ENCODE results near the gene RABGGTA. TPM values are rescaled to one million over a fixed set of nuclear protein-coding genes. Genes with fewer than 3 reads are reported as not detected.

Gene RABGGTA
- total RNA-seq, 2 experiments from 2014 or later = 24.3 to 27.3 TPM

GRCh38 chr14:24293525-24293924, 22.1 kb upstream of the RABGGTA start:
- Histone ChIP-seq H3K79me2 (ENCODE audit: insufficient read depth, low read depth, low read length) (no peaks in the 10 kb centered on the region), H3K4me1 (ENCODE audit: insufficient read depth, low read length, poor library complexity, severe bottlenecking) (peaks cover 10% of the 10 kb centered on the region), H3K4me3 (ENCODE audit: low read depth, low read length, poor library complexity, severe bottlenecking) (no peak overlapping the region), H3K9me2 (ENCODE audit: insufficient read depth, low read length) (no peaks in the 10 kb centered on the region), H3K4me2 (ENCODE audit: low read length) (no peak overlapping the region), H4K20me1 (ENCODE audit: insufficient read depth, low read length) (no peaks in the 10 kb centered on the region), H3K27ac (ENCODE audit: low read depth, low read length, poor library complexity, severe bottlenecking) (no peak overlapping the region), H3K36me3 (ENCODE audit: insufficient read depth, low read length) (peaks cover 34% of the 10 kb centered on the region), H3K9me3 (ENCODE audit: low read length) (no peaks in the 10 kb centered on the region), H2AFZ (ENCODE audit: low read length) (no peak overlapping the region)
- ChIA-PET POLR2A (interaction anchor here (1.2 kb wide), 1 partner anchor 51 kb away, joined by 7 read pairs; the partner anchor contains the start of gene TINF2), CTCF (ENCODE audit: unreplicated experiment) (interaction anchor here (1.1 kb wide), 1 partner anchor 61 kb away, joined by 3 read pairs; the partner anchor contains the start of gene GMPR2)
- intact Hi-C loops (cut with micrococcal nuclease; ENCODE audit: unreplicated experiment) = no loop called here
- no peak for TF ChIP-seq EZH2phosphoT487 (IDR thresholded peaks at IDR 0.05; ENCODE audit: borderline replicate concordance, low read depth, low read length)
- TF ChIP-seq, protein P1, sequence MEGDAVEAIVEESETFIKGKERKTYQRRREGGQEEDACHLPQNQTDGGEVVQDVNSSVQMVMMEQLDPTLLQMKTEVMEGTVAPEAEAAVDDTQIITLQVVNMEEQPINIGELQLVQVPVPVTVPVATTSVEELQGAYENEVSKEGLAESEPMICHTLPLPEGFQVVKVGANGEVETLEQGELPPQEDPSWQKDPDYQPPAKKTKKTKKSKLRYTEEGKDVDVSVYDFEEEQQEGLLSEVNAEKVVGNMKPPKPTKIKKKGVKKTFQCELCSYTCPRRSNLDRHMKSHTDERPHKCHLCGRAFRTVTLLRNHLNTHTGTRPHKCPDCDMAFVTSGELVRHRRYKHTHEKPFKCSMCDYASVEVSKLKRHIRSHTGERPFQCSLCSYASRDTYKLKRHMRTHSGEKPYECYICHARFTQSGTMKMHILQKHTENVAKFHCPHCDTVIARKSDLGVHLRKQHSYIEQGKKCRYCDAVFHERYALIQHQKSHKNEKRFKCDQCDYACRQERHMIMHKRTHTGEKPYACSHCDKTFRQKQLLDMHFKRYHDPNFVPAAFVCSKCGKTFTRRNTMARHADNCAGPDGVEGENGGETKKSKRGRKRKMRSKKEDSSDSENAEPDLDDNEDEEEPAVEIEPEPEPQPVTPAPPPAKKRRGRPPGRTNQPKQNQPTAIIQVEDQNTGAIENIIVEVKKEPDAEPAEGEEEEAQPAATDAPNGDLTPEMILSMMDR (conservative IDR thresholded peaks at IDR 0.05; ENCODE audit: low read length) = no peak
- no peak for DNase-seq (ENCODE audit: low spot score)
- no TSS peak for BruUV-seq (replicated peaks)

- no peak for TF ChIP-seq EZH2phosphoT487 (IDR thresholded peaks at IDR 0.05; ENCODE audit: borderline replicate concordance, low read depth, low read length)
- TF ChIP-seq, protein P1 (conservative IDR thresholded peaks at IDR 0.05; ENCODE audit: low read length) = no peak
- Histone ChIP-seq H3K9me3 (ENCODE audit: low read length) (no peaks in the 10 kb centered on the region), H3K9me2 (ENCODE audit: insufficient read depth, low read length) (no peaks in the 10 kb centered on the region), H3K4me2 (ENCODE audit: low read length) (no peak overlapping the region), H3K4me3 (ENCODE audit: low read depth, low read length, poor library complexity, severe bottlenecking) (no peak overlapping the region), H4K20me1 (ENCODE audit: insufficient read depth, low read length) (no peaks in the 10 kb centered on the region), H3K4me1 (ENCODE audit: insufficient read depth, low read length, poor library complexity, severe bottlenecking) (peaks cover 4% of the 10 kb centered on the region), H2AFZ (ENCODE audit: low read length) (no peak overlapping the region), H3K79me2 (ENCODE audit: insufficient read depth, low read depth, low read length) (no peaks in the 10 kb centered on the region), H3K27ac (ENCODE audit: low read depth, low read length, poor library complexity, severe bottlenecking) (no peak overlapping the region), H3K36me3 (ENCODE audit: insufficient read depth, low read length) (peaks cover 34% of the 10 kb centered on the region)
- no TSS peak for BruUV-seq (replicated peaks)
- intact Hi-C loops (cut with micrococcal nuclease; ENCODE audit: unreplicated experiment) = no loop called here
- no peak for DNase-seq (ENCODE audit: low spot score)
- ChIA-PET POLR2A (interaction anchor here (1.2 kb wide), 1 partner anchor 50 kb away, joined by 7 read pairs; the partner anchor contains the start of gene TINF2), CTCF (ENCODE audit: unreplicated experiment) (interaction anchor here (1.1 to 1.2 kb wide), 2 partner anchors 13 to 60 kb away, joined by 3 to 5 read pairs; partner anchors contain the start of gene GMPR2)
These were observed 20.9 kb upstream of the RABGGTA start for GRCh38 chr14:24292118-24292807.

Data from OCI-LY7 (cell line).